Fibroblast of lung (primary cell): Measurements from ENCODE around the gene DYNC1LI2. TPM values are rescaled to one million over a fixed set of nuclear protein-coding genes. Genes with fewer than 3 reads are reported as not detected.
A peak's percentile ranks its signal among the peaks of the same experiment; 100 is the strongest.

Experiments used
- DNase-seq, 2 donors: peaks; one replicate each; pipeline versions ENCODE4 v3.0.0 to v3.0.0-alpha.2; 2010; ENCODE audit warnings: low read depth in 2 of 2
- H2AFZ ChIP-seq: 2 replicates; pipeline ENCODE4 v1.5.1; 2012; ENCODE audit warnings: low read length, control low read depth, inconsistent platforms
- H3K27ac ChIP-seq: 2 replicates; pipeline ENCODE4 v1.5.1; 2011; ENCODE audit warnings: low read length, control low read depth; ENCODE audit not compliant: insufficient read depth
- H3K27me3 ChIP-seq: 2 replicates; pipeline ENCODE4 v1.5.1; 2011; ENCODE audit warnings: mild to moderate bottlenecking, low read length; ENCODE audit not compliant: control insufficient read depth, insufficient read depth
- H3K36me3 ChIP-seq: 2 replicates; pipeline ENCODE4 v1.5.1; 2011; ENCODE audit warnings: low read length; ENCODE audit not compliant: control insufficient read depth, insufficient read depth
- H3K4me1 ChIP-seq: 2 replicates; pipeline ENCODE4 v1.5.1; 2011; ENCODE audit warnings: low read length; ENCODE audit not compliant: control insufficient read depth, insufficient read depth; ENCODE audit errors: extremely low read depth
- H3K4me2 ChIP-seq: 2 replicates; pipeline ENCODE4 v1.5.1; 2011; ENCODE audit warnings: low read length, control low read depth; ENCODE audit not compliant: insufficient read depth; ENCODE audit errors: extremely low read depth
- H3K4me3 ChIP-seq, 4 experiments: fragments of 200-600 bp in 1 of 4; sonication (generic) in 1 of 4; replicated peaks in 1 of 4; 2 replicates each; pipeline ENCODE4 v1.5.1; 2011 to 2016; ENCODE audit warnings: low read length in 4 of 4, low read depth in 3 of 4, mild to moderate bottlenecking in 3 of 4, control low read depth in 2 of 4, inconsistent platforms in 1 of 4, mixed read lengths in 1 of 4; ENCODE audit not compliant: insufficient read depth in 1 of 4; ENCODE audit errors: control extremely low read depth in 1 of 4
- H3K79me2 ChIP-seq: 2 replicates; pipeline ENCODE4 v1.5.1; 2012; ENCODE audit warnings: mild to moderate bottlenecking, low read length, inconsistent platforms; ENCODE audit not compliant: control insufficient read depth, insufficient read depth
- H3K9ac ChIP-seq: 2 replicates; pipeline ENCODE4 v1.5.1; 2011; ENCODE audit warnings: mild to moderate bottlenecking, low read length, control low read depth; ENCODE audit not compliant: insufficient read depth
- H3K9me3 ChIP-seq: 2 replicates; pipeline ENCODE4 v1.5.1; 2012; ENCODE audit warnings: low read depth, low read length; ENCODE audit not compliant: control insufficient read depth, insufficient read depth
- H4K20me1 ChIP-seq: 2 replicates; pipeline ENCODE4 v1.5.1; 2011; ENCODE audit warnings: low read length; ENCODE audit not compliant: control insufficient read depth, insufficient read depth; ENCODE audit errors: extremely low read depth
- CTCF ChIP-seq, 2 donors: IDR thresholded peaks in 1 of 2; conservative IDR thresholded peaks in 1 of 2; 1 replicate in 1 of 2; 2 replicates in 1 of 2; pipeline ENCODE4 v1.5.1; 2011 to 2012; ENCODE audit warnings: low read length in 2 of 2, control low read depth in 1 of 2, inconsistent platforms in 1 of 2, low read depth in 1 of 2, mild to moderate bottlenecking in 1 of 2
- EZH2 ChIP-seq: IDR thresholded peaks from 2 replicates; pipeline ENCODE4 v1.5.1; 2012; ENCODE audit warnings: low read length, control low read depth, mild to moderate bottlenecking; ENCODE audit errors: missing control alignments
- polyA plus RNA-seq, 2 donors: library from polyadenylated mRNA; depleted of rRNA in 1 of 2; stranded (reverse) in 1 of 2; unstranded in 1 of 2; fragments of >200 nt; gene quantifications; 2 replicates each; pipeline ENCODE4 v1.2.1, GENCODE V29; 2011 to 2012; ENCODE audit warnings: missing spikeins in 1 of 2
- total RNA-seq: library from RNA; depleted of rRNA; stranded (reverse); fragments of >200 nt; gene quantifications from 2 replicates; pipeline ENCODE4 v1.2.1, GENCODE V29; 2014

Gene DYNC1LI2
- total and polyA plus RNA-seq, 2 donors (not counting 1 experiment from before 2014, with no cell fraction given), result 83.3 to 173 TPM

GRCh38 chr16:66719246-66719645 lies 32.2 kb downstream of the DYNC1LI2 start:
- Histone ChIP-seq H3K4me2 (no peak overlapping the region), H4K20me1 (no peaks in the 10 kb centered on the region), H3K9me3 (no peaks in the 10 kb centered on the region), H2AFZ (no peak overlapping the region), H3K4me3 (no peak overlapping the region), H3K9ac (no peak overlapping the region), H3K36me3 (peaks cover 8% of the 10 kb centered on the region), H3K27me3 (no peaks in the 10 kb centered on the region), H3K27ac (no peak overlapping the region), H3K4me1 (peaks cover 6% of the 10 kb centered on the region), H3K79me2 (no peaks in the 10 kb centered on the region)
- TF ChIP-seq CTCF (conservative IDR thresholded peaks at IDR 0.05 in 1 of 2, IDR thresholded peaks at IDR 0.05 in 1 of 2; ENCODE audit: low read depth in 1 of 2, low read length in 2 of 2), result no peak
- no peak for TF ChIP-seq EZH2
- no peak for DNase-seq

- no peak for DNase-seq
These were observed 33.6 kb downstream of the DYNC1LI2 start for GRCh38 chr16:66717776-66718175.

DNA sequence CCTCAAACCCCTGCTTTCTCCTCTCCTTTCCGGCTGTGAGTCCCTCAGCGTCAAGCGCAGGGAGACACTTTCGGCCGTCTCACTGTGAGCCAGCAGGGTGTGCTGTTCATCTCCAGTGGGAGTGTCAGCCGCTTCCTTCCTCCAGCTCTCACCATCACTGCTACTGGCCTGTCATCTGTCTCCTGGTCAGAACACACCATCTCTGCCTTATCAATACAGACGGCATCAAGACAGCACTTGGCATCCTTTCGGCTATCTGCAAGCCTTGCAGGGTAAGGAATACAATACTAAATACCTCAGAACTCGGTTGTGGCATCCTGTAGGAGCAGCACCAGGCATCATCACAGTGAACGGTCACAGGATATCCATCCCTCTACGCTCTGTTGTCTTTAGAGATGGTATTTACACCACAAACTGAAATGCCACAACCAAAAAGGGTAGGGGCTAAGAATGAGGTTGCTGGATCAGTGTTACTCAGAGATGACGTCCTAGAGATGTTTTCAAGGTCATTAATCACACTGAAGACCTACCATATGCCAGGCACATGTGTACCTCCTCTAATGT lies 34.2 kb downstream of the DYNC1LI2 start:
- Histone ChIP-seq H4K20me1 (no peaks in the 10 kb centered on the region), H3K4me2 (peak overlapping the region; percentile 20), H3K36me3 (no peaks in the 10 kb centered on the region), H3K4me3 (no peak overlapping the region), H2AFZ (no peak overlapping the region), H3K9me3 (no peaks in the 10 kb centered on the region), H3K9ac (no peak overlapping the region), H3K4me1 (peaks cover 6% of the 10 kb centered on the region), H3K79me2 (no peaks in the 10 kb centered on the region), H3K27me3 (no peaks in the 10 kb centered on the region), H3K27ac (peak overlapping the region; percentile 52)
- peak; percentile 71 to 84 for DNase-seq
- TF ChIP-seq CTCF (conservative IDR thresholded peaks at IDR 0.05 in 1 of 2, IDR thresholded peaks at IDR 0.05 in 1 of 2; ENCODE audit: low read depth in 1 of 2, low read length in 2 of 2) (peak; percentile 51 to 78), EZH2 (no peak)

More at GRCh38 chr16:66717776-66718175, 33.6 kb downstream of the DYNC1LI2 start:
- no peaks in the 10 kb centered on the region for H3K27me3 ChIP-seq
- no peaks in the 10 kb centered on the region for H3K79me2 ChIP-seq
- peak overlapping the region; percentile 52 for H3K27ac ChIP-seq
- H3K36me3 ChIP-seq, result peaks cover under 1% of the 10 kb centered on the region
- no peak for TF ChIP-seq CTCF (conservative IDR thresholded peaks at IDR 0.05 in 1 of 2, IDR thresholded peaks at IDR 0.05 in 1 of 2; ENCODE audit: low read depth in 1 of 2, low read length in 2 of 2)
- no peak for TF ChIP-seq EZH2
- no peaks in the 10 kb centered on the region for H3K9me3 ChIP-seq
- H4K20me1 ChIP-seq, result no peaks in the 10 kb centered on the region
- no peak overlapping the region for H2AFZ ChIP-seq
- H3K9ac ChIP-seq, result no peak overlapping the region
- H3K4me3 ChIP-seq, result no peak overlapping the region
- no peak overlapping the region for H3K4me2 ChIP-seq
- peaks cover 6% of the 10 kb centered on the region for H3K4me1 ChIP-seq
